Fibroblast of lung (primary cell): Measurements from ENCODE around the gene PRDX4.

Experiments
- CTCF ChIP-seq, 2 donors: IDR thresholded peaks in 1 of 2; conservative IDR thresholded peaks in 1 of 2; 1 replicate in 1 of 2; 2 replicates in 1 of 2; pipeline ENCODE4 v1.5.1; 2011 to 2012; ENCODE audit warnings: low read length in 2 of 2, control low read depth in 1 of 2, inconsistent platforms in 1 of 2, low read depth in 1 of 2, mild to moderate bottlenecking in 1 of 2
- EZH2 ChIP-seq: IDR thresholded peaks from 2 replicates; pipeline ENCODE4 v1.5.1; 2012; ENCODE audit warnings: low read length, control low read depth, mild to moderate bottlenecking; ENCODE audit errors: missing control alignments

- TF ChIP-seq CTCF (conservative IDR thresholded peaks at IDR 0.05 in 1 of 2, IDR thresholded peaks at IDR 0.05 in 1 of 2; ENCODE audit: low read depth in 1 of 2, low read length in 2 of 2) (no peak), EZH2 (no peak)
These were observed 5.1 kb upstream of the PRDX4 start for GRCh38 chrX:23662187-23662586.
